ENCODE results near the gene THBS3. TPM values are rescaled to one million over a fixed set of nuclear protein-coding genes. Genes with fewer than 3 reads are reported as not detected.

The THBS3 gene
- 6.7 to 10.8 TPM (median 9.2 TPM) in 5 replicates for total RNA-seq (2022; extraction: Qiagen RNA extraction; ENCODE audit: low read depth)

GRCh38 chr1:155207806-155208540 is at the start of gene THBS3:
Gene THBS3, minus strand, starts transcription at chr1:155207897. Its CDS starts 21 bp downstream, at chr1:155207876.

GRCh38 chr1:155255243-155256007 is 47.7 kb upstream of the THBS3 start, which contains the start of gene ENTREP3:
Gene ENTREP3, minus strand, starts transcription at chr1:155255483. Its CDS starts 606 bp downstream, at chr1:155254877.

GRCh38 chr1:155208541-155209311 is 1.0 kb upstream of the THBS3 start, which contains the start of gene MTX1:
Gene MTX1, plus strand, starts transcription at chr1:155208695. Its CDS starts 110 bp downstream, at chr1:155208805.

GRCh38 chr1:155173478-155174323 is 34.0 kb downstream of the THBS3 start, which contains the start of gene TRIM46:
Gene TRIM46, plus strand, starts transcription at chr1:155173849. Its CDS starts 118 bp downstream, at chr1:155173967.

GRCh38 chr1:155172732-155173477 is 34.8 kb downstream of the THBS3 start, which contains the start of gene KRTCAP2:
Gene KRTCAP2, minus strand, starts transcription at chr1:155173304. Its CDS starts 80 bp downstream, at chr1:155173224.

Other genes with a start within 250 kb of the THBS3 start
- 17.3 to 25.2 TPM (median 22.8 TPM) in 5 replicates for gene PYGO2, start 246.1 kb downstream of the THBS3 start, total RNA-seq (2022; extraction: Qiagen RNA extraction; ENCODE audit: low read depth)
- gene SHC1, start 237.2 kb downstream of the THBS3 start, total RNA-seq (2022; extraction: Qiagen RNA extraction; ENCODE audit: low read depth), result 127 to 198 TPM (median 190 TPM) in 5 replicates
- 315 to 374 TPM (median 341 TPM) in 5 replicates for gene CKS1B, start 233.2 kb downstream of the THBS3 start, total RNA-seq (2022; extraction: Qiagen RNA extraction; ENCODE audit: low read depth)
- 32.7 to 48.4 TPM (median 44.8 TPM) in 5 replicates for gene FLAD1, start 224.6 kb downstream of the THBS3 start, total RNA-seq (2022; extraction: Qiagen RNA extraction; ENCODE audit: low read depth)
- gene LENEP, start 214.3 kb downstream of the THBS3 start, total RNA-seq (2022; extraction: Qiagen RNA extraction; ENCODE audit: low read depth), result not detected in 5 replicates
- gene ZBTB7B, start 205.1 kb downstream of the THBS3 start, total RNA-seq (2022; extraction: Qiagen RNA extraction; ENCODE audit: low read depth), result 23.6 to 45.7 TPM (median 42.3 TPM) in 5 replicates
- gene DCST2, start 174.1 kb downstream of the THBS3 start, total RNA-seq (2022; extraction: Qiagen RNA extraction; ENCODE audit: low read depth), result 0.47 to 0.72 TPM (median 0.64 TPM) in 4 of 5 replicates, not detected in the other
- gene DCST1, start 174.1 kb downstream of the THBS3 start, total RNA-seq (2022; extraction: Qiagen RNA extraction; ENCODE audit: low read depth), result not detected in 5 replicates
- gene ADAM15, start 156.6 kb downstream of the THBS3 start, total RNA-seq (2022; extraction: Qiagen RNA extraction; ENCODE audit: low read depth), result 43.4 to 105 TPM (median 89.4 TPM) in 5 replicates
- 7.5 to 11.6 TPM (median 10.4 TPM) in 5 replicates for gene EFNA4, start 144.2 kb downstream of the THBS3 start, total RNA-seq (2022; extraction: Qiagen RNA extraction; ENCODE audit: low read depth)
- gene EFNA3, start 129.1 kb downstream of the THBS3 start, total RNA-seq (2022; extraction: Qiagen RNA extraction; ENCODE audit: low read depth), result 5.0 to 6.2 TPM (median 5.8 TPM) in 5 replicates
- gene EFNA1, start 80.0 kb downstream of the THBS3 start, total RNA-seq (2022; extraction: Qiagen RNA extraction; ENCODE audit: low read depth), result 25.9 to 37.5 TPM (median 31.4 TPM) in 5 replicates
- 30.3 to 36.9 TPM (median 34.9 TPM) in 5 replicates for gene SLC50A1, start 72.0 kb downstream of the THBS3 start, total RNA-seq (2022; extraction: Qiagen RNA extraction; ENCODE audit: low read depth)
- gene DPM3, start 67.4 kb downstream of the THBS3 start, total RNA-seq (2022; extraction: Qiagen RNA extraction; ENCODE audit: low read depth), result 48.3 to 103 TPM (median 102 TPM) in 5 replicates
- gene KRTCAP2, start 34.6 kb downstream of the THBS3 start, total RNA-seq (2022; extraction: Qiagen RNA extraction; ENCODE audit: low read depth), result 165 to 271 TPM (median 248 TPM) in 5 replicates
- 1.0 to 3.1 TPM (median 1.8 TPM) in 5 replicates for gene TRIM46, start 34.0 kb downstream of the THBS3 start, total RNA-seq (2022; extraction: Qiagen RNA extraction; ENCODE audit: low read depth)
- gene MTX1, start 798 bp upstream of the THBS3 start, total RNA-seq (2022; extraction: Qiagen RNA extraction; ENCODE audit: low read depth), result 53.5 to 74.7 TPM (median 69.1 TPM) in 5 replicates
- gene ENTREP3, start 47.6 kb upstream of the THBS3 start, total RNA-seq (2022; extraction: Qiagen RNA extraction; ENCODE audit: low read depth), result 20.0 to 40.0 TPM (median 36.8 TPM) in 5 replicates
- gene SCAMP3, start 54.5 kb upstream of the THBS3 start, total RNA-seq (2022; extraction: Qiagen RNA extraction; ENCODE audit: low read depth), result 79.1 to 127 TPM (median 126 TPM) in 5 replicates
- 20.3 to 31.8 TPM (median 29.7 TPM) in 5 replicates for gene CLK2, start 65.6 kb upstream of the THBS3 start, total RNA-seq (2022; extraction: Qiagen RNA extraction; ENCODE audit: low read depth)
- 2.0 to 6.6 TPM (median 5.5 TPM) in 5 replicates for gene HCN3, start 69.6 kb upstream of the THBS3 start, total RNA-seq (2022; extraction: Qiagen RNA extraction; ENCODE audit: low read depth)
- gene PKLR, start 93.5 kb upstream of the THBS3 start, total RNA-seq (2022; extraction: Qiagen RNA extraction; ENCODE audit: low read depth), result 0.07 TPM in 1 of 5 replicates, not detected in the others
- gene FDPS, start 101.0 kb upstream of the THBS3 start, total RNA-seq (2022; extraction: Qiagen RNA extraction; ENCODE audit: low read depth), result 159 to 192 TPM (median 173 TPM) in 5 replicates
- gene RUSC1, start 113.0 kb upstream of the THBS3 start, total RNA-seq (2022; extraction: Qiagen RNA extraction; ENCODE audit: low read depth), result 31.4 to 61.5 TPM (median 56.9 TPM) in 5 replicates

Measured in A549 treated with ZK216348 at 1 μM for 4 hours (cell line).